GM18526 (cell line): ENCODE results near the gene ADRA2B.

Experiments
- POLR2A ChIP-seq: IDR thresholded peaks from 3 replicates; pipeline ENCODE4 v1.6.1; 2011; ENCODE audit not compliant: insufficient read length; ENCODE audit errors: extremely low read depth

ADRA2B gene

GRCh38 chr2:96117701-96118588 lies 1.6 kb upstream of the ADRA2B start:
- TF ChIP-seq POLR2A = no peak

DNA sequence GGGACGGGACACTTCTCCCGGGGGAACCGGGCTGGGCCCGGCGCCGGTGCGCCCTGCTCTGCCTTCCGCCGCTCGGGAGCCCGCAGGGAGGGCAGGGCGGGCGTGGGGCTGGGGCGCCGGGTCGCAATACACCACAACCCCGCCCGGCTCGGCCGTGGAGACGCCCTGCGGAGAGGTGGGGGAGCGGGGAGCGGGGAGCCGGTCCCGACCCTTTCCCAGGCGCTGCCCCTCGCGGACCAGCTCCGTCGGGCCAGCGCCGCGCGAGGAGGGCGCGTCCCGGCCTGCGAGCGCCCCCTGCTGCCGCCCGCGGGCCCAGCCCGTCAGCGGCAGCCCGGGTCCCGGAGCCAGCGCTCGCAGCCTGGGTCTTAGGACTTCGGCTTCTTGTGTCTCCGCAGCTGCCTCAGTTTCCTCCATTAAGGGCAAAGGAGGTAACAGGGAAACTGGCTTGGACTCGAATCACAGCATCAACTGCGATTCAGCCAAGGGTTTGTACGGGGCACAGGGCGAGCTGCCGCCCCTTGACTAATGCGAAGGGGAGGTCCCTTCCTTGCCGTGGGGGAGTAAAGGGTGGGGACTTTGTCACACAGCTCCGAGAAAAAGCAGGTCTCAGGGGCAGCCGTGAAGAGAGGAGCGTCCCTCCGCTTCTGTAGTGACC lies 635 bp upstream of the ADRA2B start:
- TF ChIP-seq POLR2A = no peak

DNA sequence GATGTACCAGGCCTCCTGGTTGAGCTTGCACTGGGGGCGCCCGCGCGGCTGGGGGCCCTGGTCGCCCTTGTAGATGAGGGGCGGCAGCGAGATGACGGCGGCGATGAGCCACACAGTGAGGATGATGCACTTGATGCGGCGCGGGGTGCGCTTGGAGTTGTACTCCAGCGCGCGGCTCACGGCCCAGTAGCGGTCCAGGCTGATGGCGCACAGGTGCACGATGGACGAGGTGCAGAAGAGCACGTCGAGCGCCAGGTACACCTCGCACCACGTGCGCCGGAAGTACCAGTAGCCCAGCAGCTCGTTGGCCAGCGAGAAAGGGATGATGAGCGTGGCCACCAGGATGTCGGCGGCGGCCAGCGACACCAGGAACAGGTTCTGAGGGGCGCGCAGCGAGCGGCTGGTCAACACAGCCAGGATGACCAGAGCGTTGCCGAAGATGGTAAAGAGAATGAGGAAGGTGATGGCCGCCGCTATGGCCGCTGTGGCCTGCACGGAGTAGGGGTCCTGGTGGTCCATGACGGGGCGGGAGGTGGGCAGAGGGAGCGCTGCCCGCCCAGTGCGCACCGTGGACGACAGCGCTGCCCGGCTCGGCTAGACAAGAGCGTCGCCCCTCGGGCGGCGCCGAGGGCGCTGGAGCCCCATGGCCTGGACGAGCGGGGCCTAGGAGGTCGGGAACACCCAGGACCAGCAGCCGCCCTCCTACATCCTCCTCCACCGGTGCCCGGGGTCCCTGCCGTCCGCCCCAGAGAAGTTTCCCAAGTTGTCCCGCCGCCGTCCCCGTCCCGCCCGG lies 544 bp downstream of the ADRA2B start:
- no peak for TF ChIP-seq POLR2A

- TF ChIP-seq POLR2A = no peak
Measured at GRCh38 chr2:96114903-96115581, 1.3 kb downstream of the ADRA2B start.

- no peak for TF ChIP-seq POLR2A
Measured at GRCh38 chr2:96114546-96114902, 1.8 kb downstream of the ADRA2B start.

DNA sequence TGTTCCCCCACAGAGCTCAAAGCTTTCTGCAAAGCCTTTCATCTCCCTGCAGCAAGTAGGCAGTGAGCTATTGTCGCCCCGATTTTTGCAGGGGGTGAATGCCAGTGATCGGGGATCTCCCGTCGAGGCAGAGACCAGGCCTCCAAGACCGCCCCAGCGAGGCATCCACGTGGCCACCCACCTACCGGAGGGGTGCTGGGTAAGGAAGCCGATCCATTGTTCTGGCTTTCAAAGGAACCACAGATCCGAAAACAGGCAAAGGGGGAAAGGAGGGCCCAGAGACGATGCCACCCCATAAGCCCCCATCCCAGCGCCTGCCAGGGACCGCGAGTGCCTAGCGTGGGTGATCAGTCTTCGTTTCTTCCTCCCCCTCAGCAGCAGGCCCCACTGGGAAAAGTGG lies 2.4 kb downstream of the ADRA2B start:
- no peak for TF ChIP-seq POLR2A

- no peak for TF ChIP-seq POLR2A
Measured at GRCh38 chr2:96113367-96113677, 3.0 kb downstream of the ADRA2B start.

- TF ChIP-seq POLR2A = no peak
Measured at GRCh38 chr2:96112501-96113366, 3.6 kb downstream of the ADRA2B start.

DNA sequence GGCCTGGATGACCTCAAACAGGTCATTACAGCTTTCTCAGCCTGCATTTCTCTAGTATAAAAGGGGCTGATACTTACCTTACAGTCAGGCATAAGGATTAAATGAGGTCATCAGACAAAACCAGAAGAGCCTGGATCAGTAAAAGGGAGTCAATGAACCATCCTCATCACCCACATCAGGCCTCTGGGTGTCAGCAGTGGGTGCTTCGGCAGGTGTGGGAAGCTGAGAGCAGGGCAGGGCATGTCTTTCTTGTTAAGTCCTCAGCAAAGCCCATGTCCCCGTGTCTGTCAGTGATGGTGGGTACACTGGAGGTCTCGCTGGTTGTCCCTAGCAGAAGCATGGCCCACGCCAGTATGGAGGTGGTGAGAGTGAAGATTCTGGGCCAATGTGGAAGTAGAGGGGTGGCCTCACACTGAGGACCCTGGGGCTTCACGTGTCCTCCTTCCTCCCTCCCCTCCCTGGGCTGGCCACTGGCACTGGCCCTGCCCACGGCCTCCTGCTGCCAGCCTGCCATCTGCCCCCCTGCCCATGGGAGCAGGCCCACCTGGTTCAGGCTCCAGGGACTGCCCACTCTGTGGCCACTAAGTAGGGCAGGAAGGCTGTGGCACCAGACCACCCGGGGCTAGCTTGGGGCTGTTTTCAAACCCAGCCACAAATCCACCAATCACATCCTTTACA lies 4.4 kb downstream of the ADRA2B start:
- no peak for TF ChIP-seq POLR2A

DNA sequence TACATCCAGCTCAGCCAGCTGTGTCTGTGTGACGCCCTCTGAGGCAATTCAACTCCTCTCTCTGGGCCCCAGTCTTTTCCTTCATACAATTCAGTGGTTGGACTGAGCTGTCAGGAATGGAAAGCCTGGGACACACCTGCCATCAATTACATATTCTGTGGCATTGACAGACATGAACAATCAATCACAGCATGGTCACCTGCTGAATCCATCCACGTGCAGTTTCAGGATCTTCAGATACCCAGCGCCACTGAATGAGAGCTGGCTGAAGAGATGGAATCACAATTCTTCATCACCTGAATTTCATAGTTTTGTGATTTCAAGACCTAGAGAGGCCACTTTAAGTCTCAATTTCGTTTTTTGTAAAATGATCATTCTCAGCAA lies 5.1 kb downstream of the ADRA2B start:
- no peak for TF ChIP-seq POLR2A

DNA sequence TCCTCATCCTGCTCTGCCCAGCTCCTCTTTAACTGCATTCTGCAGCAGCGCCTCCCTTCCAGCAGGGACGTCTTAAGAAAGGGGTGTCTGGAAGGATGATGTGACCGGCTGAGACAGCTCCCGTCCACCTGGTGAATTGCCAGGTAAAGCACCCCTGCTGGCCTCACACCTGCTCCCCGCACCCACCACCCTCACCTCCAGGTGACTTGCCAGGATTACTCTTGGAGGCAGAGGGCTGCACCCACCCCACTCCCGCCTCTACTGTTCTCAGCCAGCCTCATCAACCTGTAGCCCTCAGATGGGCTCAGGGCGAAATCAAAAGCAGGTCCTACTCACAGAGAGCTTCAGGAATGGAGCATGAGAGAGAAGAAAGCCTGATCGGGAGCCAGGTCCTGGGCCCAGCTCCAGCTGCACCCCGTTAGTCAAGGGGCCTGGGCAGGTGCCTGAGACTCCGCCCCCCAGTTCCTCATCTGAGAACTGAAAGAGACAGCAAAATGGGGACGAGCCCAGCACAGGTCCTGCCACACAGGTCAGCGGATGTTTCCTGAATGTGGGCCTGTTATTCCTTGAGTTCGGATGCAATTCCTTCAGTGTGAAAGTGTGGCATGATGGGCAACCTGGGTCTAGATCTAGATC lies 5.6 kb downstream of the ADRA2B start:
- no peak for TF ChIP-seq POLR2A

- TF ChIP-seq POLR2A = no peak
Measured at GRCh38 chr2:96109931-96110511, 6.3 kb downstream of the ADRA2B start.

- no peak for TF ChIP-seq POLR2A
Measured at GRCh38 chr2:96109361-96109680, 7.0 kb downstream of the ADRA2B start.

DNA sequence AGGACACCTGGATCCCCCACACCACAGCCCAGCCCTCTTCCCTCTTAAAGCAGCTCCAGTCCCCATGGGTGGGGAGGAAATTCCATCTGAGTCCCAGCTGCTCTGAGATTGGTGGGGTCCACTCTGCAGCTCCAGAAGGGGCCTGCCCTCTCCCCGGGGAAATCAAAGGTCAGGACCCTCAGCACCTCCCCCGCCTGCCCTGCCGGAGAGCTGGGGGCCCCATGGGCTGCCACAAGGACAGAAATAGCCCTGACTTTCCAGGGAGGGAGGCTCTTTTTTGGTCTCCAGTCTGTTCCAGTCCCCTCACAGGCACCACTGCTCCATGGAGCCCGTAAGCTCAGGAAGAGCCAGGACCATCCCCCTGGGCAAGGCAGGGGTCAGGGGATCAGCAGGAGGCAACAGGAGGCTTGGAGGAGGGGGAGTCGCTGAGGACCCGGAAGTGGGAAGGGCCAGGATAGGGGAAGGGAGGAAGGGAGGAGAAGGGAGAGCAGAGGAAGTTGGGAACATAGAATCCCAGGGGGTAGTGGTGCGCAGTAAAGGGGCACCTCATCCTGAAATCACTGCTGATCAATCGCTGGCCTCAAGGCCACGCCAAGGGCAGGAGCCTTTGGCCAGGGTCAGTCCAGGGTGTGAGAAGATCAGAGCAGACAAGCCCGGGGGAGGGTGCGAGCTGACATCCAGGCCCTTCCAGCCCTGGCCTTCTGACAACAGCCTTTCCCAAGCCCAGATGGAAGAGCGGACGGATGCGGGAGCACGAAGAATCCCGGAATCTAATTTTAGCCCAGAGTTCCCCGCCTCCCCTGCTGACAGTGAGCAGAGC lies 7.6 kb downstream of the ADRA2B start:
- no peak for TF ChIP-seq POLR2A
